ENCODE results near the gene SLC2A2. TPM values are rescaled to one million over a fixed set of nuclear protein-coding genes. Genes with fewer than 3 reads are reported as not detected.

Gene SLC2A2
- total RNA-seq, 1 donor from 2014 or later, result not detected

DNA sequence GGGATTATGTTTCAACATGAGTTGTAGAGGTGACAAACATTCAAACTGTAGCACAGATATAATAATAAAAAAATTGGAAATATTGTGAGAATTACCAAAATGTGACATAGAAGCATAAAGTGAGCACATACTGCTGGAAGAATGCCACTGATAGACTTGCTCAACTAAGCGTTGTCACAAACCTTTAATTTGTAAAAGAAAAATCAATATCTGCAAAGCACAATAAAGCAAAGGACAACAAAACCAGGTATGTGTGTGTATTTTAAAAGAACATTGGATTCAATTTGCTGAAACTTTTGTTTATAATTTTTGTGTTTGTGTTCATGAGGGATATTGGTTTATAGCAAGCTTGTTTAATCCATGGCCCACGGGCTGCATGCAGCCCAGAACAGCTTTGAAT lies 77.3 kb downstream of the SLC2A2 start:
- DNase-seq, result no peak

DNA sequence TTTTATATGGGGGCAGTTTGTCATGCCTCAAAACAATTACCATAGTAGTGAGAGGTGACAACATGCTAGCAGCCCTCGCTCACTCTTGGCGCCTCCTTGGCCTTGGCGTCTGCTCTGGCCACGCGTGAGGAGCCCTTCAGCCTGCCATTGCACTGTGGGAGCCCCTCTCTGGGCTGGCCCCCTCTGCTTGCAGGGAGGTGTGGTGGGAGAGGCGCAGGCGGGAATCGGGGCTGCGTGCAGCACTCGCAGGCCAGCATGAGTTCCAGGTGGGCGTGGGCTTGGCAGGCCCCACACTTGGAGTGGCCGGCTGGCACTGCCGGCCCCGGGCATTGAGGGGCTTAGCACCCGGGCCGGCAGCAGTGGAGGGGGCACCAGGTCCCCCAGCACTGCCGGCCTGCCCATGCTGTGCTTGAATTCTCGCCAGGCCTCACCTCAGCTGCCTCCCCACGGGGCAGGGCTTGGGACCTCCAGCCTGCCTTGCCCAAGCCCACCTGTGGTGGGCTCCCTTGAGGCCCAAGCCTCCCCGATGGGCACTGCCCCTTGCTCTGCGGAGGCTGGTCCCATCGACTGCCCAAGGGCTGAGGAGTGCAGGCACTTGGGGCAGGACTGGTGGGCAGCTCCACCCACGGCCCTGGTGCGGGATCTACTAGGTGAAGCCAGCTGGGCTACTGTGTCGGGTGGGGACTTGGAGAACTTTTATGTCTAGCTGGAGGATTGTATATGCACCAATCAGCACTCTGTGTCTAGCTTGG lies 79.3 kb downstream of the SLC2A2 start:
- no peaks in the 10 kb centered on the region for H3K27me3 ChIP-seq (ENCODE audit: low read depth)
- intact Hi-C loops (cut with DNase I), result no loop called here
- H3K9me3 ChIP-seq, result no peaks in the 10 kb centered on the region
- ATAC-seq, result no peak
- H3K4me3 ChIP-seq, result no peak overlapping the region
- H3K27ac ChIP-seq, result no peak overlapping the region
- DNase-seq, result no peak
- TF ChIP-seq, protein P1, sequence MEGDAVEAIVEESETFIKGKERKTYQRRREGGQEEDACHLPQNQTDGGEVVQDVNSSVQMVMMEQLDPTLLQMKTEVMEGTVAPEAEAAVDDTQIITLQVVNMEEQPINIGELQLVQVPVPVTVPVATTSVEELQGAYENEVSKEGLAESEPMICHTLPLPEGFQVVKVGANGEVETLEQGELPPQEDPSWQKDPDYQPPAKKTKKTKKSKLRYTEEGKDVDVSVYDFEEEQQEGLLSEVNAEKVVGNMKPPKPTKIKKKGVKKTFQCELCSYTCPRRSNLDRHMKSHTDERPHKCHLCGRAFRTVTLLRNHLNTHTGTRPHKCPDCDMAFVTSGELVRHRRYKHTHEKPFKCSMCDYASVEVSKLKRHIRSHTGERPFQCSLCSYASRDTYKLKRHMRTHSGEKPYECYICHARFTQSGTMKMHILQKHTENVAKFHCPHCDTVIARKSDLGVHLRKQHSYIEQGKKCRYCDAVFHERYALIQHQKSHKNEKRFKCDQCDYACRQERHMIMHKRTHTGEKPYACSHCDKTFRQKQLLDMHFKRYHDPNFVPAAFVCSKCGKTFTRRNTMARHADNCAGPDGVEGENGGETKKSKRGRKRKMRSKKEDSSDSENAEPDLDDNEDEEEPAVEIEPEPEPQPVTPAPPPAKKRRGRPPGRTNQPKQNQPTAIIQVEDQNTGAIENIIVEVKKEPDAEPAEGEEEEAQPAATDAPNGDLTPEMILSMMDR (IDR thresholded peaks at IDR 0.05), result no peak
- H3K4me1 ChIP-seq, result no peaks in the 10 kb centered on the region
- H3K36me3 ChIP-seq, result no peaks in the 10 kb centered on the region

More for the DNA sequence above, 77.3 kb downstream of the SLC2A2 start:
- Histone ChIP-seq H3K27ac (no peak overlapping the region), H3K4me3 (no peak overlapping the region), H3K27me3 (ENCODE audit: low read depth) (no peaks in the 10 kb centered on the region), H3K36me3 (no peaks in the 10 kb centered on the region), H3K4me1 (no peaks in the 10 kb centered on the region), H3K9me3 (no peaks in the 10 kb centered on the region)
- TF ChIP-seq, protein P1 (IDR thresholded peaks at IDR 0.05), result no peak
- intact Hi-C loops (cut with DNase I), result no loop called here
- ATAC-seq, result no peak

Other genes with a start within 250 kb of the SLC2A2 start
- 25.3 TPM for gene RPL22L1, start 156.5 kb downstream of the SLC2A2 start, total RNA-seq
- gene EIF5A2, start 118.1 kb downstream of the SLC2A2 start, total RNA-seq, result 6.7 TPM